GM12864 (cell line): ENCODE results near the gene LSR.
"Not testable (repeated sequence)": the region's sequence is repeated elsewhere in the genome, so short reads cannot be mapped to it uniquely, and the experiment has no call there.

ENCODE experiments used
- DNase-seq: peaks from one replicate; pipeline ENCODE4 v3.0.0-alpha.2; 2011; ENCODE audit warnings: low read depth
- H3K4me3 ChIP-seq: 2 replicates; pipeline ENCODE4 v1.5.1; 2011; ENCODE audit warnings: mild to moderate bottlenecking, low read depth, low read length, control low read depth
- CTCF ChIP-seq: IDR thresholded peaks from 2 replicates; pipeline ENCODE4 v1.5.1; 2011; ENCODE audit warnings: low read depth, mild to moderate bottlenecking, moderate library complexity, low read length, control low read depth, inconsistent platforms; ENCODE audit errors: missing control alignments

LSR gene

GRCh38 chr19:35278578-35279284 lies 29.9 kb downstream of the LSR start:
- no peak overlapping the region for H3K4me3 ChIP-seq
- DNase-seq: no peak
- TF ChIP-seq CTCF: no peak

- TF ChIP-seq CTCF: no peak
- no peak for DNase-seq
- H3K4me3 ChIP-seq: no peak overlapping the region
Observed at GRCh38 chr19:35279374-35279773, 30.6 kb downstream of the LSR start.

GRCh38 chr19:35279985-35280821 lies 31.4 kb downstream of the LSR start:
- DNase-seq: no peak
- TF ChIP-seq CTCF: no peak
- H3K4me3 ChIP-seq: no peak overlapping the region

- H3K4me3 ChIP-seq: no peak overlapping the region
- no peak for DNase-seq
- no peak for TF ChIP-seq CTCF
Observed at GRCh38 chr19:35281303-35281702, 32.5 kb downstream of the LSR start.

- H3K4me3 ChIP-seq: no peak overlapping the region
- DNase-seq: no peak
- TF ChIP-seq CTCF: no peak
Observed at GRCh38 chr19:35284153-35285094, 35.6 kb downstream of the LSR start.

GRCh38 chr19:35285095-35285449 lies 36.3 kb downstream of the LSR start:
- TF ChIP-seq CTCF: no peak
- H3K4me3 ChIP-seq: no peak overlapping the region
- DNase-seq: no peak

GRCh38 chr19:35285465-35285864 lies 36.7 kb downstream of the LSR start:
- DNase-seq, H3K4me3 ChIP-seq: not testable (repeated sequence)

GRCh38 chr19:35286101-35286500 lies 37.3 kb downstream of the LSR start:
- H3K4me3 ChIP-seq, DNase-seq: not testable (repeated sequence)
